Ishikawa (cell line): ENCODE measurements around the gene CCDC196.

Experiments
- EGR1 ChIP-seq: IDR thresholded peaks from 2 replicates; pipeline ENCODE4 v1.6.1; 2012
- EP300 ChIP-seq: IDR thresholded peaks from 2 replicates; pipeline ENCODE4 v1.6.1; 2012; ENCODE audit warnings: borderline replicate concordance
- FOXM1 ChIP-seq: IDR thresholded peaks from 2 replicates; pipeline ENCODE4 v1.6.1; 2012; ENCODE audit warnings: low read depth, borderline replicate concordance
- MAX ChIP-seq: IDR thresholded peaks from 2 replicates; pipeline ENCODE4 v1.6.1; 2012
- RAD21 ChIP-seq: IDR thresholded peaks from 2 replicates; pipeline ENCODE4 v1.6.1; 2012; ENCODE audit warnings: low read depth
- TEAD4 ChIP-seq: IDR thresholded peaks from 2 replicates; pipeline ENCODE4 v1.6.1; 2012
- YY1 ChIP-seq: IDR thresholded peaks from 2 replicates; pipeline ENCODE4 v1.6.1; 2012; ENCODE audit warnings: low read depth

DNA sequence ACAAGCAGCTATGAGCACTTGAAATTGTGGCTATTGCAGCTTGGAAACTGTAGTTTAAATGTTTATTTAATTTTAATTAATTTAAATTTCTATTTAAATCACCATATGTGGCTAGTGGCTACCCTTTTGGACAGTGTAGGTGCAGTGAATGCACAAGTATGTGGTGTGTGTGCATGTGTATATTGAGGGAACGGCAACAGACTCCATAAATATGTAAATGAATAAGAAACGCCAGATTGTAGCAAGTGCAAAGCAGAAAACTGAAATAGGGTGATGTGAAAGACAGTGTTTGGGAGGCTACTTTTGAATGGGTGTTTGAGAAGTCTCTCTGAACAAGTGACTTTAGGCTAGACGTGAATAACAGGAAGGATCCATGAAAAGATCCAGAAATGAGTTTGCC, 32.7 kb upstream of the CCDC196 start:
- TF ChIP-seq EGR1: no peak
- no peak for TF ChIP-seq RAD21
- no peak for TF ChIP-seq YY1
- no peak for TF ChIP-seq EP300
- TF ChIP-seq TEAD4: no peak
- no peak for TF ChIP-seq FOXM1
- no peak for TF ChIP-seq MAX
